OCI-LY7 (cell line): ENCODE measurements around the gene SRPRB. TPM values are rescaled to one million over a fixed set of nuclear protein-coding genes. Genes with fewer than 3 reads are reported as not detected.

Source experiments
- BruUV-seq: library from RNA; stranded (reverse); fragments of 400-500 nt; replicated peaks from 2 replicates; lab custom pipeline; 2021; lab: Mats Ljungman, UMichigan
- CTCF ChIA-PET: fragments of 300-600 bp; sonication (Branson Sonifier 250); formaldehyde crosslinking; loops from one replicate; lab custom pipeline; 2022; ENCODE audit warnings: antibody characterized with exemption; ENCODE audit not compliant: unreplicated experiment; lab: Charles Lee
- POLR2A ChIA-PET: fragments of 300-600 bp; sonication (Branson Sonifier 250); formaldehyde crosslinking; loops from one replicate; lab custom pipeline; 2022; ENCODE audit warnings: antibody characterized with exemption; lab: Charles Lee
- DNase-seq: peaks from one replicate; pipeline ENCODE4 v3.0.0-alpha.2; 2015; ENCODE audit warnings: low spot score
- H2AFZ ChIP-seq: fragments of 200-600 bp; sonication (generic), shearing (Covaris generic); 2 replicates; pipeline ENCODE4 v1.6.1; 2014; ENCODE audit warnings: mild to moderate bottlenecking, antibody characterized with exemption, low read length, moderate library complexity
- H3K27ac ChIP-seq: fragments of 200-600 bp; sonication (generic); 2 replicates; pipeline ENCODE4 v1.5.1; 2014; ENCODE audit warnings: mixed run types, low read depth, mild to moderate bottlenecking, moderate library complexity, low read length, inconsistent platforms; ENCODE audit not compliant: poor library complexity, severe bottlenecking
- H3K36me3 ChIP-seq: fragments of 200-600 bp; sonication (generic); 2 replicates; pipeline ENCODE4 v1.6.1; 2014; ENCODE audit warnings: mild to moderate bottlenecking, antibody characterized with exemption, low read length, moderate library complexity, mixed read lengths; ENCODE audit not compliant: insufficient read depth
- H3K4me1 ChIP-seq: fragments of 200-600 bp; sonication (generic); 2 replicates; pipeline ENCODE4 v1.5.1; 2014; ENCODE audit warnings: mild to moderate bottlenecking, low read length; ENCODE audit not compliant: insufficient read depth, poor library complexity, severe bottlenecking
- H3K4me2 ChIP-seq: fragments of 200-600 bp; sonication (generic); 2 replicates; pipeline ENCODE4 v1.6.1; 2014; ENCODE audit warnings: mild to moderate bottlenecking, low read length
- H3K4me3 ChIP-seq: fragments of 200-600 bp; sonication (generic); 2 replicates; pipeline ENCODE4 v1.5.1; 2014; ENCODE audit warnings: mild to moderate bottlenecking, low read depth, low read length; ENCODE audit not compliant: poor library complexity, severe bottlenecking
- H3K79me2 ChIP-seq: fragments of 200-600 bp; sonication (generic); 2 replicates; pipeline ENCODE4 v1.6.1; 2016; ENCODE audit warnings: low read depth, mild to moderate bottlenecking, low read length, moderate library complexity, mixed read lengths; ENCODE audit not compliant: insufficient read depth
- H3K9me2 ChIP-seq: fragments of 200-600 bp; sonication (generic); 2 replicates; pipeline ENCODE4 v1.6.1; 2016; ENCODE audit warnings: mild to moderate bottlenecking, low read length, mixed read lengths; ENCODE audit not compliant: insufficient read depth
- H3K9me3 ChIP-seq: fragments of 200-600 bp; sonication (generic); 2 replicates; pipeline ENCODE4 v1.6.1; 2014; ENCODE audit warnings: mild to moderate bottlenecking, mixed run types, low read length, mixed read lengths
- H4K20me1 ChIP-seq: fragments of 200-600 bp; sonication (generic); 2 replicates; pipeline ENCODE4 v1.6.1; 2014; ENCODE audit warnings: mild to moderate bottlenecking, antibody characterized with exemption, low read length, moderate library complexity, mixed read lengths; ENCODE audit not compliant: insufficient read depth
- CTCF ChIP-seq: fragments of 200-600 bp; sonication (generic); conservative IDR thresholded peaks from 2 replicates; pipeline ENCODE4 v1.5.1; 2014; ENCODE audit warnings: mild to moderate bottlenecking, antibody characterized with exemption, low read length, moderate library complexity, mixed read lengths
- EZH2phosphoT487 ChIP-seq: fragments of 200-600 bp; sonication (generic); IDR thresholded peaks from 2 replicates; pipeline ENCODE4 v1.6.1; 2018; ENCODE audit warnings: low read depth, borderline replicate concordance, mild to moderate bottlenecking, mixed run types, antibody characterized with exemption, low read length, moderate library complexity, mixed read lengths
- intact Hi-C: fragments of 100-400 bp; cut with micrococcal nuclease; formaldehyde crosslinking; loops from one replicate; pipeline ENCODE4 v1.10.0; 2022; ENCODE audit not compliant: unreplicated experiment
- total RNA-seq, 2 experiments: library from RNA; depleted of rRNA in 1 of 2; stranded (reverse); fragments of >200 nt in 1 of 2; shearing (Covaris generic) in 1 of 2; gene quantifications; 2 replicates each; pipeline ENCODE4 v1.2.3, GENCODE V29; 2014 to 2022

SRPRB gene
- total RNA-seq, 2 experiments from 2014 or later = 39.4 to 54.1 TPM

GRCh38 chr3:133825969-133826727, 20.5 kb downstream of the SRPRB start:
- DNase-seq = no peak
- no peak overlapping the region for H3K4me2 ChIP-seq
- H3K4me1 ChIP-seq = no peaks in the 10 kb centered on the region
- H3K27ac ChIP-seq = no peak overlapping the region
- TF ChIP-seq EZH2phosphoT487 = no peak
- no peak for TF ChIP-seq CTCF
- H3K9me2 ChIP-seq = no peaks in the 10 kb centered on the region
- no peaks in the 10 kb centered on the region for H3K79me2 ChIP-seq
- H3K36me3 ChIP-seq = peaks cover 38% of the 10 kb centered on the region
- ChIA-PET CTCF (no interaction called here), POLR2A (interaction anchor here (0.7 kb wide), 1 partner anchor 1014 kb away, joined by 3 read pairs; no protein-coding TSS in a partner anchor)
- H3K9me3 ChIP-seq = no peaks in the 10 kb centered on the region
- no peaks in the 10 kb centered on the region for H4K20me1 ChIP-seq
- no peak overlapping the region for H2AFZ ChIP-seq
- BruUV-seq = no TSS peak
- intact Hi-C loops = no loop called here
- no peak overlapping the region for H3K4me3 ChIP-seq

GRCh38 chr3:133827136-133827535, 21.5 kb downstream of the SRPRB start:
- ChIA-PET POLR2A (no interaction called here), CTCF (no interaction called here)
- no peaks in the 10 kb centered on the region for H3K79me2 ChIP-seq
- no TSS peak for BruUV-seq
- H3K4me2 ChIP-seq = no peak overlapping the region
- no peaks in the 10 kb centered on the region for H3K9me2 ChIP-seq
- peaks cover 28% of the 10 kb centered on the region for H3K36me3 ChIP-seq
- H2AFZ ChIP-seq = no peak overlapping the region
- no peaks in the 10 kb centered on the region for H3K4me1 ChIP-seq
- H3K27ac ChIP-seq = no peak overlapping the region
- TF ChIP-seq EZH2phosphoT487 = no peak
- TF ChIP-seq CTCF = no peak
- H4K20me1 ChIP-seq = no peaks in the 10 kb centered on the region
- no peaks in the 10 kb centered on the region for H3K9me3 ChIP-seq
- DNase-seq = no peak
- intact Hi-C loops = no loop called here
- no peak overlapping the region for H3K4me3 ChIP-seq

- no peaks in the 10 kb centered on the region for H3K9me3 ChIP-seq
- no peaks in the 10 kb centered on the region for H3K4me1 ChIP-seq
- POLR2A ChIA-PET = no interaction called here
- BruUV-seq = no TSS peak
- no peak overlapping the region for H3K27ac ChIP-seq
- H3K4me2 ChIP-seq = no peak overlapping the region
- DNase-seq = no peak
- intact Hi-C loops = no loop called here
- H2AFZ ChIP-seq = no peak overlapping the region
- H3K4me3 ChIP-seq = no peak overlapping the region
- H3K9me2 ChIP-seq = no peaks in the 10 kb centered on the region
- CTCF ChIA-PET = no interaction called here
- H4K20me1 ChIP-seq = no peaks in the 10 kb centered on the region
- peaks cover 22% of the 10 kb centered on the region for H3K36me3 ChIP-seq
- TF ChIP-seq CTCF = no peak
- no peak for TF ChIP-seq EZH2phosphoT487
- H3K79me2 ChIP-seq = no peaks in the 10 kb centered on the region
Measured at GRCh38 chr3:133827684-133828083, 22.1 kb downstream of the SRPRB start.
